DND-41 (cell line): ENCODE data around the gene WNT3.
"Not testable (repeated sequence)": the region's sequence is repeated elsewhere in the genome, so short reads cannot be mapped to it uniquely, and the experiment has no call there.

Source experiments
- ATAC-seq: fragments of 200-7000 bp; cut with Tn5 transposase; 3 replicates; pipeline ENCODE4 v1.9.1; 2021; ENCODE audit warnings: low read depth; ENCODE audit not compliant: insufficient read depth
- DNase-seq: peaks from one replicate; pipeline ENCODE4 v3.0.0-alpha.2; 2020
- H2AFZ ChIP-seq: 2 replicates; pipeline ENCODE4 v1.6.0; 2012; ENCODE audit warnings: low read depth, low read length
- H3K27ac ChIP-seq: 2 replicates; pipeline ENCODE4 v1.5.1; 2012; ENCODE audit warnings: low read length, inconsistent platforms
- H3K27me3 ChIP-seq: fragments of 200-600 bp; sonication (generic); 2 replicates; pipeline ENCODE4 v1.6.0; 2012; ENCODE audit warnings: low read length, mild to moderate bottlenecking, inconsistent platforms; ENCODE audit not compliant: insufficient read depth, poor library complexity
- H3K36me3 ChIP-seq: 2 replicates; pipeline ENCODE4 v1.5.1; 2012; ENCODE audit warnings: low read length, inconsistent platforms; ENCODE audit not compliant: insufficient read depth
- H3K4me1 ChIP-seq: 2 replicates; pipeline ENCODE4 v1.5.1; 2012; ENCODE audit warnings: mild to moderate bottlenecking, low read length; ENCODE audit not compliant: insufficient read depth
- H3K4me2 ChIP-seq: 2 replicates; pipeline ENCODE4 v1.6.0; 2012; ENCODE audit warnings: mild to moderate bottlenecking, moderate library complexity, low read length, inconsistent platforms; ENCODE audit not compliant: insufficient read depth
- H3K4me3 ChIP-seq, 2 experiments: fragments of 200-600 bp in 1 of 2; shearing (Covaris generic) in 1 of 2; 2 replicates each; pipeline ENCODE4 v1.5.1; 2012 to 2016; ENCODE audit warnings: inconsistent platforms in 2 of 2, low read length in 2 of 2, mild to moderate bottlenecking in 2 of 2, low read depth in 1 of 2, moderate library complexity in 1 of 2
- H3K79me2 ChIP-seq: 2 replicates; pipeline ENCODE4 v1.6.0; 2012; ENCODE audit warnings: low read length, inconsistent platforms; ENCODE audit not compliant: insufficient read depth
- H3K9ac ChIP-seq: 2 replicates; pipeline ENCODE4 v1.6.0; 2012; ENCODE audit warnings: low read depth, mild to moderate bottlenecking, inconsistent platforms, low read length, moderate library complexity
- H3K9me3 ChIP-seq: 2 replicates; pipeline ENCODE4 v1.5.1; 2012; ENCODE audit warnings: low read length, moderate library complexity, mild to moderate bottlenecking, inconsistent platforms; ENCODE audit not compliant: insufficient read depth, severe bottlenecking
- H4K20me1 ChIP-seq: 2 replicates; pipeline ENCODE4 v1.6.0; 2012; ENCODE audit warnings: low read length; ENCODE audit not compliant: insufficient read depth
- EZH2 ChIP-seq: IDR thresholded peaks from 3 replicates; pipeline ENCODE4 v1.6.1; 2012; ENCODE audit warnings: borderline replicate concordance, low read depth, mild to moderate bottlenecking, moderate library complexity, low read length, inconsistent platforms; ENCODE audit not compliant: severe bottlenecking
- TF ChIP-seq, protein P1 (sequence below): IDR thresholded peaks from 2 replicates; pipeline ENCODE4 v1.5.1; 2012; ENCODE audit warnings: borderline replicate concordance, low read length, moderate library complexity, mild to moderate bottlenecking; ENCODE audit not compliant: poor library complexity, severe bottlenecking; ENCODE audit errors: extremely low read depth

Gene WNT3

DNA sequence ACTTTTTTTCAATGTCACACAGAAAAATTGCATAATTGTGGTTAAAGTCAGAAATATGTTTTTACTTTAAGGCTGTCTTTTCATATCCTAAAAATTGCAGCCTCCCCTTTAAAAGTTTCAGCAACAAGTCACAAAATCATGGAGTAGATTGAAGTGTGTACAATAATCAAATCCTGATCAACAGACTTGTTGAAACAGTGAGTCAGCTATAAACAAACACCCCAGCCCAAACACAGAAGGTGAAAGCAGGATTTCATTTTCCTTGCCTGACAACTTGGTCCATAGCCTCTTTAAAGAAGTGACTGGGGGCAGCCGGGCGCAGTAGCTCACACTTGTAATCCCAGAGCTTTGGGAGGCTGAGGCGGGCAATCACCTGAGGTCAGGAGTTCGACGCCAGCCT, 59.9 kb downstream of the WNT3 start:
- ATAC-seq (no peak), DNase-seq (no peak)
- Histone ChIP-seq H4K20me1 (no peaks in the 10 kb centered on the region), H3K27me3 (no peaks in the 10 kb centered on the region), H3K36me3 (peaks cover 31% of the 10 kb centered on the region), H3K4me2 (no peak overlapping the region), H3K4me3 (no peak overlapping the region), H3K9ac (no peak overlapping the region), H3K4me1 (no peaks in the 10 kb centered on the region), H3K27ac (no peak overlapping the region), H3K79me2 (no peaks in the 10 kb centered on the region), H2AFZ (no peak overlapping the region), H3K9me3 (no peaks in the 10 kb centered on the region)
- TF ChIP-seq EZH2: no peak

DNA sequence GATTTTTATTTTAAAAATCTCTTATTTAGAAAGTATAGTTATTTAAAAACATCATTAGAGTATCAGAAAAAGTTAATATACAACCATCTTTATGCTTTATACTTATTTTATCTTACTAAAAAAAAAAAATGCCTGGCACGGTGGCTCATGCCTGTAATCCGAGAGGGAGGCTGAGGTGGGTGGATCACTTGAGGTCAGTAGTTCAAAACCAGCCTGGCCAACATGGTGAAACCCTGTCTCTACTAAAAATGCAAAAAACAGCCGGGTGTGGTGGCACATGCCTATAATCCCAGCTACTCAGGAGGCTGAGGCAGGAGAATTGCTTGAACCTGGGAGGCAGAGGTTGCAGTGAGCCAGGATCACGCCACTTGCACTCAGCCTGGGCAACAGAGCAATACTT, 60.9 kb downstream of the WNT3 start:
- H3K27me3 ChIP-seq, H4K20me1 ChIP-seq, H3K27ac ChIP-seq, H3K4me2 ChIP-seq, H3K4me1 ChIP-seq, ATAC-seq, H3K4me3 ChIP-seq, H3K9ac ChIP-seq, H2AFZ ChIP-seq, H3K9me3 ChIP-seq, DNase-seq, H3K79me2 ChIP-seq: not testable (repeated sequence)
- peaks cover 37% of the 10 kb centered on the region for H3K36me3 ChIP-seq

DNA sequence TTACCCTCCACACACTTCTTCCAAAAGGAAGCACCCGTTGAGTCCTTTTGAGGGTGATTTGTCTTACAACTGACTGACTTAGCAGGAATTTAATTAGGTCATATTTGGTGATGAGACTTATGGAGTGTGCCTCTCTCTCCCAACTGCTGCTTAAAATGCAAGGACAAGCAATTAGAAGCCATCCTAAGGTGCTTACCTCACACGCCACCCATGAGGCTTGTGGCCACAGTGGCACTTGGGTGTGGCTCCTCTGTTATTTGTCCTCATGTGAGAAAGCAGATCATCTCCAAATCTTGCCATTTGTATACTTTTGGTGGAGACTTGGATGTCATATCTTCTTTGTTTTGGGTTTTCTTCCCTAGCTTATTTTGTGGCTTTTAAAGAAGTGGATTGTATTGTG, 61.6 kb downstream of the WNT3 start:
- no peak overlapping the region for H3K4me2 ChIP-seq
- no peaks in the 10 kb centered on the region for H3K27me3 ChIP-seq
- H3K4me1 ChIP-seq: no peaks in the 10 kb centered on the region
- no peaks in the 10 kb centered on the region for H3K9me3 ChIP-seq
- H3K9ac ChIP-seq: no peak overlapping the region
- DNase-seq (no peak), ATAC-seq (no peak)
- H2AFZ ChIP-seq: no peak overlapping the region
- no peak overlapping the region for H3K27ac ChIP-seq
- no peaks in the 10 kb centered on the region for H3K79me2 ChIP-seq
- H4K20me1 ChIP-seq: no peaks in the 10 kb centered on the region
- H3K36me3 ChIP-seq: peaks cover 40% of the 10 kb centered on the region
- TF ChIP-seq EZH2: no peak
- TF ChIP-seq, protein P1, sequence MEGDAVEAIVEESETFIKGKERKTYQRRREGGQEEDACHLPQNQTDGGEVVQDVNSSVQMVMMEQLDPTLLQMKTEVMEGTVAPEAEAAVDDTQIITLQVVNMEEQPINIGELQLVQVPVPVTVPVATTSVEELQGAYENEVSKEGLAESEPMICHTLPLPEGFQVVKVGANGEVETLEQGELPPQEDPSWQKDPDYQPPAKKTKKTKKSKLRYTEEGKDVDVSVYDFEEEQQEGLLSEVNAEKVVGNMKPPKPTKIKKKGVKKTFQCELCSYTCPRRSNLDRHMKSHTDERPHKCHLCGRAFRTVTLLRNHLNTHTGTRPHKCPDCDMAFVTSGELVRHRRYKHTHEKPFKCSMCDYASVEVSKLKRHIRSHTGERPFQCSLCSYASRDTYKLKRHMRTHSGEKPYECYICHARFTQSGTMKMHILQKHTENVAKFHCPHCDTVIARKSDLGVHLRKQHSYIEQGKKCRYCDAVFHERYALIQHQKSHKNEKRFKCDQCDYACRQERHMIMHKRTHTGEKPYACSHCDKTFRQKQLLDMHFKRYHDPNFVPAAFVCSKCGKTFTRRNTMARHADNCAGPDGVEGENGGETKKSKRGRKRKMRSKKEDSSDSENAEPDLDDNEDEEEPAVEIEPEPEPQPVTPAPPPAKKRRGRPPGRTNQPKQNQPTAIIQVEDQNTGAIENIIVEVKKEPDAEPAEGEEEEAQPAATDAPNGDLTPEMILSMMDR: no peak
- no peak overlapping the region for H3K4me3 ChIP-seq

DNA sequence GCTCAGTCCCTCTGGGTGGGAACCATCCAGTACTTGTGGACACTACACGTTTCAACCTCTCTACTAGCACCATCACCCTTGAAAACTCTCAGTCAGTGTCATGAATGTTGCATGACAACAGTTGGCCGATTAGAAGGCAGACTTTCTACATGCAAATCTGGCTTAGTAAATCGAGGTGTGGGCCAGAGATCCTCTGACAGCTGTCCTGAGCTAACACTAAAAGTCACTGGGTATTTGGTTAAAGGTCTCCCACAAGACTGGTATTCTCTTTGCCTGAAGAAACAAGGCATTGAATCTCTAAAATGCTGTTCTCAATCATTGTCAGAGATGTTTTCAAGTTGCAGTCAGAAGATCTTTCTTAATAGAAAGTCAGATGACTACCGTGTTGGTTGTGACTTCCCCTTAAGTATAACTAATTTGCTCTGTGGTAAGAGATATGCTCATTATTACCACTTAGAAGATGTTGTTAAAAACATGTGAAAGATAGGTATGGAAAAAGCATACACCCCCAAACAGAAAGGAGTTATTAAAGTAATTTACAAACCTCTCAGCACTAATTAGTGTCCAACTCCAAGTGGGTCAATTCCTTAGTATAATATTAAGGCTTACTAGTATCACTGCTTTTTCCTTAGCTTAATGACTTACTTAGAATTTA, 62.3 kb downstream of the WNT3 start:
- H3K4me2 ChIP-seq: no peak overlapping the region
- H3K4me1 ChIP-seq: no peaks in the 10 kb centered on the region
- ATAC-seq (no peak), DNase-seq (no peak)
- TF ChIP-seq, protein P1: no peak
- TF ChIP-seq EZH2: no peak
- H2AFZ ChIP-seq: no peak overlapping the region
- H3K27ac ChIP-seq: no peak overlapping the region
- H3K79me2 ChIP-seq: no peaks in the 10 kb centered on the region
- H3K27me3 ChIP-seq: no peaks in the 10 kb centered on the region
- H3K36me3 ChIP-seq: peaks cover 46% of the 10 kb centered on the region
- H4K20me1 ChIP-seq: no peaks in the 10 kb centered on the region
- no peak overlapping the region for H3K4me3 ChIP-seq
- no peaks in the 10 kb centered on the region for H3K9me3 ChIP-seq
- H3K9ac ChIP-seq: no peak overlapping the region
